HepG2 (cell line): Measurements from ENCODE around the gene GPR143.

ENCODE experiments used
- AFF4 ChIP-seq: sonication (generic); formaldehyde crosslinking; IDR thresholded peaks from 2 replicates; pipeline ENCODE4 v1.4.0; 2020; ENCODE audit warnings: missing genetic modification reagents
- ATF4 ChIP-seq, 2 experiments: fragments of 450-650 bp in 1 of 2; sonication (generic) in 1 of 2; formaldehyde crosslinking; IDR thresholded peaks; 2 replicates each; pipeline versions ENCODE4 v1.5.0 to v1.8.0; 2020 to 2022; ENCODE audit warnings: mild to moderate bottlenecking in 1 of 2, missing genetic modification reagents in 1 of 2
- JARID2 ChIP-seq: sonication (generic); formaldehyde crosslinking; IDR thresholded peaks from 2 replicates; pipeline ENCODE4 v1.8.1; 2023; ENCODE audit warnings: missing genetic modification reagents, inconsistent platforms; ENCODE audit not compliant: insufficient replicate concordance
- NONO ChIP-seq, 2 experiments: fragments of 450-650 bp in 1 of 2; sonication (generic) in 1 of 2; formaldehyde crosslinking in 1 of 2; IDR thresholded peaks in 1 of 2; conservative IDR thresholded peaks in 1 of 2; 2 replicates each; pipeline versions ENCODE4 v1.6.1 to v1.8.0; 2017 to 2022; ENCODE audit warnings: mild to moderate bottlenecking in 1 of 2, missing genetic modification reagents in 1 of 2, moderate library complexity in 1 of 2
- TF ChIP-seq, protein P1 (sequence below): sonication (generic); formaldehyde crosslinking; IDR thresholded peaks from 2 replicates; pipeline ENCODE4 v1.4.0; 2020; ENCODE audit warnings: missing genetic modification reagents, mild to moderate bottlenecking, borderline replicate concordance
- TF ChIP-seq, protein P2 (sequence below): sonication (generic); formaldehyde crosslinking; IDR thresholded peaks from 2 replicates; pipeline ENCODE4 v1.4.0; 2020; ENCODE audit warnings: missing genetic modification reagents

GRCh38 chrX:9693307-9694001 is 72.2 kb downstream of the GPR143 start:
- no peak for TF ChIP-seq JARID2 (CRISPR knock-in tag)
- TF ChIP-seq, protein P1, sequence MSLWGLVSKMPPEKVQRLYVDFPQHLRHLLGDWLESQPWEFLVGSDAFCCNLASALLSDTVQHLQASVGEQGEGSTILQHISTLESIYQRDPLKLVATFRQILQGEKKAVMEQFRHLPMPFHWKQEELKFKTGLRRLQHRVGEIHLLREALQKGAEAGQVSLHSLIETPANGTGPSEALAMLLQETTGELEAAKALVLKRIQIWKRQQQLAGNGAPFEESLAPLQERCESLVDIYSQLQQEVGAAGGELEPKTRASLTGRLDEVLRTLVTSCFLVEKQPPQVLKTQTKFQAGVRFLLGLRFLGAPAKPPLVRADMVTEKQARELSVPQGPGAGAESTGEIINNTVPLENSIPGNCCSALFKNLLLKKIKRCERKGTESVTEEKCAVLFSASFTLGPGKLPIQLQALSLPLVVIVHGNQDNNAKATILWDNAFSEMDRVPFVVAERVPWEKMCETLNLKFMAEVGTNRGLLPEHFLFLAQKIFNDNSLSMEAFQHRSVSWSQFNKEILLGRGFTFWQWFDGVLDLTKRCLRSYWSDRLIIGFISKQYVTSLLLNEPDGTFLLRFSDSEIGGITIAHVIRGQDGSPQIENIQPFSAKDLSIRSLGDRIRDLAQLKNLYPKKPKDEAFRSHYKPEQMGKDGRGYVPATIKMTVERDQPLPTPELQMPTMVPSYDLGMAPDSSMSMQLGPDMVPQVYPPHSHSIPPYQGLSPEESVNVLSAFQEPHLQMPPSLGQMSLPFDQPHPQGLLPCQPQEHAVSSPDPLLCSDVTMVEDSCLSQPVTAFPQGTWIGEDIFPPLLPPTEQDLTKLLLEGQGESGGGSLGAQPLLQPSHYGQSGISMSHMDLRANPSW (CRISPR knock-in tag), result no peak
- TF ChIP-seq ATF4 (CRISPR knock-in tag; IDR thresholded peaks at IDR 0.05), result no peak
- TF ChIP-seq NONO (IDR thresholded peaks at IDR 0.05), result no peak
- no peak for TF ChIP-seq NONO (CRISPR knock-in tag; conservative IDR thresholded peaks at IDR 0.05)
- TF ChIP-seq, protein P2, sequence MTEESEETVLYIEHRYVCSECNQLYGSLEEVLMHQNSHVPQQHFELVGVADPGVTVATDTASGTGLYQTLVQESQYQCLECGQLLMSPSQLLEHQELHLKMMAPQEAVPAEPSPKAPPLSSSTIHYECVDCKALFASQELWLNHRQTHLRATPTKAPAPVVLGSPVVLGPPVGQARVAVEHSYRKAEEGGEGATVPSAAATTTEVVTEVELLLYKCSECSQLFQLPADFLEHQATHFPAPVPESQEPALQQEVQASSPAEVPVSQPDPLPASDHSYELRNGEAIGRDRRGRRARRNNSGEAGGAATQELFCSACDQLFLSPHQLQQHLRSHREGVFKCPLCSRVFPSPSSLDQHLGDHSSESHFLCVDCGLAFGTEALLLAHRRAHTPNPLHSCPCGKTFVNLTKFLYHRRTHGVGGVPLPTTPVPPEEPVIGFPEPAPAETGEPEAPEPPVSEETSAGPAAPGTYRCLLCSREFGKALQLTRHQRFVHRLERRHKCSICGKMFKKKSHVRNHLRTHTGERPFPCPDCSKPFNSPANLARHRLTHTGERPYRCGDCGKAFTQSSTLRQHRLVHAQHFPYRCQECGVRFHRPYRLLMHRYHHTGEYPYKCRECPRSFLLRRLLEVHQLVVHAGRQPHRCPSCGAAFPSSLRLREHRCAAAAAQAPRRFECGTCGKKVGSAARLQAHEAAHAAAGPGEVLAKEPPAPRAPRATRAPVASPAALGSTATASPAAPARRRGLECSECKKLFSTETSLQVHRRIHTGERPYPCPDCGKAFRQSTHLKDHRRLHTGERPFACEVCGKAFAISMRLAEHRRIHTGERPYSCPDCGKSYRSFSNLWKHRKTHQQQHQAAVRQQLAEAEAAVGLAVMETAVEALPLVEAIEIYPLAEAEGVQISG (CRISPR knock-in tag), result no peak
- TF ChIP-seq AFF4, result no peak
